Parathyroid adenoma (tissue), 2 donors: Measurements from ENCODE around the gene CIT.
A peak's percentile ranks its signal among the peaks of the same experiment; 100 is the strongest.

Source experiments
- H2AFZ ChIP-seq: fragments of 300-600 bp; sonication (generic); one replicate; pipeline ENCODE4 v1.7.0; 2017; ENCODE audit warnings: antibody characterized with exemption, mild to moderate bottlenecking
- H3K27ac ChIP-seq: fragments of 300-600 bp; sonication (generic); one replicate; pipeline ENCODE4 v1.7.0; 2017
- H3K27me3 ChIP-seq: fragments of 300-600 bp; sonication (generic); one replicate; pipeline ENCODE4 v1.7.0; 2017; ENCODE audit warnings: low read length; ENCODE audit not compliant: control insufficient read depth, insufficient read depth
- H3K36me3 ChIP-seq: fragments of 300-600 bp; sonication (generic); one replicate; pipeline ENCODE4 v1.7.0; 2017; ENCODE audit warnings: low read length; ENCODE audit not compliant: control insufficient read depth, insufficient read depth
- H3K4me1 ChIP-seq: fragments of 300-600 bp; sonication (generic); one replicate; pipeline ENCODE4 v1.7.0; 2017; ENCODE audit warnings: control low read depth
- H3K4me2 ChIP-seq: fragments of 300-600 bp; sonication (generic); one replicate; pipeline ENCODE4 v1.7.0; 2017; ENCODE audit warnings: low read length
- H3K4me3 ChIP-seq: fragments of 300-600 bp; sonication (generic); one replicate; pipeline ENCODE4 v1.7.0; 2017; ENCODE audit warnings: low read depth, low read length
- H3K79me2 ChIP-seq: fragments of 300-600 bp; sonication (generic); one replicate; pipeline ENCODE4 v1.7.0; 2017; ENCODE audit warnings: control low read depth
- H3K9ac ChIP-seq: fragments of 300-600 bp; sonication (generic); one replicate; pipeline ENCODE4 v1.7.0; 2017; ENCODE audit warnings: mild to moderate bottlenecking
- H3K9me3 ChIP-seq: fragments of 300-600 bp; sonication (generic); one replicate; pipeline ENCODE4 v1.7.0; 2017; ENCODE audit warnings: low read length; ENCODE audit not compliant: control insufficient read depth
- TF ChIP-seq, protein P1 (sequence below): fragments of 300-600 bp; sonication (generic); IDR thresholded peaks from one replicate; pipeline ENCODE4 v1.7.0; 2017; ENCODE audit warnings: antibody characterized with exemption, mild to moderate bottlenecking
- donor health status: primary hyperparathyroidism.

CIT gene

DNA sequence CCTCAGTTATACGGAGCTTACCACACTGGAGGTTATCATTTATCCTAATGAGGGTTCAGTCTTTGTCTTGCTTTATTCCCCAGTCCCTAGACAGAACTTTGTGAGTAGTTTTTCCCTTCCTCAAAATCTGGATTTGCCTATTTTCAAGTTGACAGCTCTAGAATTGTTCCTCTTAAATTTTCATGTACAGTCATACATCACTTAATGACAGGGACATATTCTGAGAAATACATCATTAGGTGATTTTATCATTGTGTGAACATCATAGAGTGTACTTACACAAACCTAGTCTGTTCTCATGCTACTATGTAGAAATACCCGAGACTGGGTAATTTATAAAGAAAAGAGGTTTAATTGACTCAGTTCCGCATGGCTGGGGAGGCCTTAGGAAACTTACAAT, 206.1 kb downstream of the CIT start:
- Histone ChIP-seq H3K4me2 (no peak overlapping the region), H3K36me3 (no peaks in the 10 kb centered on the region), H2AFZ (no peak overlapping the region), H3K4me3 (no peak overlapping the region), H3K9me3 (no peaks in the 10 kb centered on the region), H3K4me1 (peaks cover 22% of the 10 kb centered on the region), H3K9ac (no peak overlapping the region), H3K79me2 (peaks cover 7% of the 10 kb centered on the region), H3K27ac (no peak overlapping the region), H3K27me3 (no peaks in the 10 kb centered on the region)
- TF ChIP-seq, protein P1, sequence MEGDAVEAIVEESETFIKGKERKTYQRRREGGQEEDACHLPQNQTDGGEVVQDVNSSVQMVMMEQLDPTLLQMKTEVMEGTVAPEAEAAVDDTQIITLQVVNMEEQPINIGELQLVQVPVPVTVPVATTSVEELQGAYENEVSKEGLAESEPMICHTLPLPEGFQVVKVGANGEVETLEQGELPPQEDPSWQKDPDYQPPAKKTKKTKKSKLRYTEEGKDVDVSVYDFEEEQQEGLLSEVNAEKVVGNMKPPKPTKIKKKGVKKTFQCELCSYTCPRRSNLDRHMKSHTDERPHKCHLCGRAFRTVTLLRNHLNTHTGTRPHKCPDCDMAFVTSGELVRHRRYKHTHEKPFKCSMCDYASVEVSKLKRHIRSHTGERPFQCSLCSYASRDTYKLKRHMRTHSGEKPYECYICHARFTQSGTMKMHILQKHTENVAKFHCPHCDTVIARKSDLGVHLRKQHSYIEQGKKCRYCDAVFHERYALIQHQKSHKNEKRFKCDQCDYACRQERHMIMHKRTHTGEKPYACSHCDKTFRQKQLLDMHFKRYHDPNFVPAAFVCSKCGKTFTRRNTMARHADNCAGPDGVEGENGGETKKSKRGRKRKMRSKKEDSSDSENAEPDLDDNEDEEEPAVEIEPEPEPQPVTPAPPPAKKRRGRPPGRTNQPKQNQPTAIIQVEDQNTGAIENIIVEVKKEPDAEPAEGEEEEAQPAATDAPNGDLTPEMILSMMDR: no peak

DNA sequence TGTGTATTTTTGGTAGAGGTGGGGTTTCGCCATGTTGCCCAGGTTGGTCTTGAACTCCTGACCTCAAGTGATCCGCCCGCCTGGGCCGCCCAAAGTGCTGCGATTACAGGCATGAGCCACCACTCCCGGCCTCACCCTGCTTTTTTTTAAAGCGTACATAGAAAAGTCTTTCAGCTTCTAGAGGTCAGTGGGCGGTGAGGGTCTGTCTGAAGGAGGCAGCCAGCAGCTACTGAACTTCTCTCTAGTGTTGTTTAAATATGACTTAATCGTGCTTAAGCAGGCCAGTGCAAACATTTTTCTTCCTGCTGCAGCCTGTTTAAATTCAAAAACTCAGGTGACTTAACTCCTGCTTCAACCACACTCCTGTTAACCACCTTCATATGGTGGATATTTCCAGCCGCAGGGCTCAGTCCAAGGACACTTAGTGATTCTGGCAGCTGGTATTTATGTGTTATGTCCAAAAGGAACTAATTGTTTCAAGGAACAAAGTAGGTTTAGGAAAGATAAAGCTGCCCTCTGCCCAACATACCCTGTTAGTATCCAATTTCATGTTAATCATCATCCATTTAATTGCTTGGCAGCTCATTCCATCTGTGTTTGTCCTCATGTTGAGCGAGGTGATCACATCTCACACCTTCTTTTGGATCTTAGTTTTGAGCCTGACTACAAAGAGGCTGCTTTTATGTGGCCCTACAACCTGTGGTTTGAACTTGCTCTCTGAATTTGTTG, 207.2 kb downstream of the CIT start:
- Histone ChIP-seq H3K79me2 (peaks cover 7% of the 10 kb centered on the region), H3K27ac (peak overlapping the region; percentile 20), H3K27me3 (no peaks in the 10 kb centered on the region), H3K4me1 (peaks cover 33% of the 10 kb centered on the region), H3K36me3 (no peaks in the 10 kb centered on the region), H3K9ac (no peak overlapping the region), H3K4me3 (no peak overlapping the region), H3K9me3 (no peaks in the 10 kb centered on the region), H2AFZ (no peak overlapping the region), H3K4me2 (no peak overlapping the region)
- TF ChIP-seq, protein P1: no peak

DNA sequence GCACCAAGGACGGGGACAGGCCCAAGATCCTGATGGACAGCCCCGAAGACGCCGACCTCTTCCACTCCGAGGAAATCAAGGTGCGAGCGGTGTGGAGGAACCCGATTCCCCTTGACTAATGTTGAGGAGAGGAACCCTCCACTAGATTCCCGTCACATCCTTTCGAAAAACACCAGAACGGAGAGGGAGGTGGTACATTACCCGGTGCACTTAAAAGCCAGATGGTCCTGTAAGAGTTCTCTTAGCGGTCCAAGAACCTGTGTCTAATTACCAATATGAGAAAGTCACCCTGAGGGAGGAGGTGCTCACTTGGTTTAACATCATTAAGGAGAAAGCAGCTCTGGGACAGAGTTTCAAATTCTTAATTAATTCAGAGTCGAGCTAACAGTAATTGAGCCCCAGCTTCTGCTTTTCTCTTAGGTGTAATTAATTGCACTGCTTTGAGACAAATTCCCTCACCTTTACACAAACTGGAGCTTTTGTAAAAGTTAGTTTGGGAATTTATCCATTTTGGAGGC, 208.7 kb downstream of the CIT start:
- peaks cover 38% of the 10 kb centered on the region for H3K4me1 ChIP-seq
- peaks cover 7% of the 10 kb centered on the region for H3K79me2 ChIP-seq
- H2AFZ ChIP-seq: peak overlapping the region; percentile 98
- H3K4me2 ChIP-seq: peak overlapping the region; percentile 88
- H3K27me3 ChIP-seq: no peaks in the 10 kb centered on the region
- no peaks in the 10 kb centered on the region for H3K36me3 ChIP-seq
- H3K9me3 ChIP-seq: no peaks in the 10 kb centered on the region
- TF ChIP-seq, protein P1: no peak
- peak overlapping the region; percentile 93 for H3K4me3 ChIP-seq
- peak overlapping the region; percentile 81 for H3K9ac ChIP-seq
- peak overlapping the region; percentile 78 for H3K27ac ChIP-seq

DNA sequence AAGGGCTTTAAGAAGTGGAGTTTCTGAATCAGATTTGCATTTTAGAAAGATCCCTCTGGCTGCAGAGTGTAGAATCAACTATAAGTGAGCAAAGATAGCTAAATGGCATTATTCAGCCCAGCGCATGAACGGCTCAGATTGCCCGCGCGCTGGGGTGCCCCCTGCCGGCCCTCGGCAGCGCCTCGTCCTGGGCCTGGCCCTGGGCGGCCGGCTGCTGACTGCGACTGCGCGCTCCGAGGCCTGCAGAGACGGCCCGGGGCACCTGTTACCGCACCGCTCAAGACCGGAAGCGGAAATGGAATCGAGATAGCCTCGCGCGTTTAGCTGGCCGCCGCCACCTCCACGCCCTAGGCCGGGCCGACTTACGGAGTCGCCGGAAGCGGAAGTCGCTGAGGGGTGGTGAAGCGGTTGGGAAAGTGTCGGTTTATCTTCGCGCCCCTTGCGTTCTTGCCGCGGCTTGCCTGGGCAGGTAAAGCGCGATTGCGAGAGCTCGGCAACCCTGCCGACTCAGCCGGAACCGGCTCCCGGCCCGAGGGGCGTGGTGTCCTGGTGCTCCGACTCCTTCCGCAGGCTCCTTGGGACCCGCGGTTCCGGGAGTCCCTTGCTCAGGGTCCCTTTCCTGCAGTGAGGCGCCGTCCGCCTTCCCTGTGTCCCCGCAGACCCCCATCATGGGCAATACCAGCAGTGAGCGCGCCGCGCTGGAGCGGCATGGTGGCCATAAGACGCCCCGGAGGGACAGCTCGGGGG, 209.4 kb downstream of the CIT start, which contains the start of gene PRKAB1:
PRKAB1 (plus strand) TSS at position 557 of the 747 bp plus-strand sequence; CDS start at position 669, 112 bp downstream.
- no peaks in the 10 kb centered on the region for H3K27me3 ChIP-seq
- peak within 1 kb of the TSS; percentile 88 for H3K4me2 ChIP-seq
- peaks cover 38% of the 10 kb centered on the region for H3K4me1 ChIP-seq
- peaks cover 7% of the 10 kb centered on the region for H3K79me2 ChIP-seq
- TF ChIP-seq, protein P1: peak; percentile 99
- H3K4me3 ChIP-seq: peak within 1 kb of the TSS; percentile 93
- no peaks in the 10 kb centered on the region for H3K9me3 ChIP-seq
- peak within 1 kb of the TSS; percentile 81 for H3K9ac ChIP-seq
- H3K27ac ChIP-seq: peak within 1 kb of the TSS; percentile 78
- H3K36me3 ChIP-seq: no peaks in the 10 kb centered on the region
- peak within 1 kb of the TSS; percentile 98 for H2AFZ ChIP-seq
